ENCODE results near the gene CFAP61.

DNA sequence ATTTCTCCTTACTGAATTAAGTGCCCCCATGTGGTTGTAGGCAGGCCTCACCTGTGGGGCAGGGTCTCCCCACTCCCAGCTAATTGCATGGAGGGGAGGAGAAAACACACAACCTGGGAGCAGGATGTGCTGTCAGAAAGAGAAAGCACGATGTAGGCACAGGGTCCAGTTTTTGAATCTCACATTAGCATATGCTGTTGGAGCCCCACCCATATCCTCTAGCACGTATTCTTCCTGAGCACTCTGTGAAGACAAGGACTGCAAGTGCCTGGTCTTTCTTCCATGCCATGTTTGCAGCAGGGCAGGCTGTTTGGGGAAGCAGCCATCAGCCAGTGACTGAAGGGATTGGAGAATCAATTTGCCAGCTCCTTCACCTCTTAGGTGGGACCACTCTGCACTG, 108.2 kb downstream of the CFAP61 start:
- TF ChIP-seq, protein P1, sequence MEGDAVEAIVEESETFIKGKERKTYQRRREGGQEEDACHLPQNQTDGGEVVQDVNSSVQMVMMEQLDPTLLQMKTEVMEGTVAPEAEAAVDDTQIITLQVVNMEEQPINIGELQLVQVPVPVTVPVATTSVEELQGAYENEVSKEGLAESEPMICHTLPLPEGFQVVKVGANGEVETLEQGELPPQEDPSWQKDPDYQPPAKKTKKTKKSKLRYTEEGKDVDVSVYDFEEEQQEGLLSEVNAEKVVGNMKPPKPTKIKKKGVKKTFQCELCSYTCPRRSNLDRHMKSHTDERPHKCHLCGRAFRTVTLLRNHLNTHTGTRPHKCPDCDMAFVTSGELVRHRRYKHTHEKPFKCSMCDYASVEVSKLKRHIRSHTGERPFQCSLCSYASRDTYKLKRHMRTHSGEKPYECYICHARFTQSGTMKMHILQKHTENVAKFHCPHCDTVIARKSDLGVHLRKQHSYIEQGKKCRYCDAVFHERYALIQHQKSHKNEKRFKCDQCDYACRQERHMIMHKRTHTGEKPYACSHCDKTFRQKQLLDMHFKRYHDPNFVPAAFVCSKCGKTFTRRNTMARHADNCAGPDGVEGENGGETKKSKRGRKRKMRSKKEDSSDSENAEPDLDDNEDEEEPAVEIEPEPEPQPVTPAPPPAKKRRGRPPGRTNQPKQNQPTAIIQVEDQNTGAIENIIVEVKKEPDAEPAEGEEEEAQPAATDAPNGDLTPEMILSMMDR (conservative IDR thresholded peaks at IDR 0.05) = no peak
- no peak for TF ChIP-seq ZFX (IDR thresholded peaks at IDR 0.05)

Measured in C4-2B (cell line).